ENCODE measurements around the gene ALPK1.
"Not testable (repeated sequence)": the region's sequence is repeated elsewhere in the genome, so short reads cannot be mapped to it uniquely, and the experiment has no call there.

The ALPK1 gene

DNA sequence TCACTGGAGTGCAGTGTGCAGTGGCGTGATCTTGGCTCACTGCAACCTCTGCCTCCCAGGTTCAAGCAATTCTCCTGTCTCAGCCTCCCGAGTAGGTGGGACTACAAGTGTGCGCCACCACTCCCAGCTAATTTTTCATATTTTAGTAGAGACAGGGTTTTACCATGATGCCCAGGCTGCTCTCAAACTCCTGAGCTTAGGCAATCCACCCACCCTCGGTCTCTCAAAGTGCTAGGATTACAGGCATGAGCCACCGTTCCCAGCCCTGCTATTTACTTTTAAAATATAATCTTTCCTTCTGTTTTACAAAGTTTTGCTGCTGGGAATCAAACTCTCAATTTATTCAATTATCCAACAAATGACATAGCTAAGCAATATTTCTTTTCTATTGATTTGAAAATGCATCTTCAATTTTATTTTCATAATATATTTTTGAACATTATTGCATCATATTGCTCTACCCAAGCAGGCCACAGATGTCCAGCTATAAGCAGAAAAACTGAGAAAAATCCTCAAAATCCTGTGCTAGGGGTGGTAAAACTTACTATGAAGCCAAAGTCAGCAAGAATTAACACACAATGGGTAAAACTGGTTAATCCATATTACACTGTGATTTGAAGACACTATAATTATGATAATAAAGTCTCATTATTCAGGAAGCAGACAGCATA, 16.6 kb upstream of the ALPK1 start:
- no peak overlapping the region for H3K9ac ChIP-seq (ENCODE audit: low read length)
- H3K79me2 ChIP-seq (ENCODE audit: low read length), result peaks cover 98% of the 10 kb centered on the region
- no peaks in the 10 kb centered on the region for H3K27me3 ChIP-seq (replicated peaks; ENCODE audit: insufficient read depth, low read length)
- peaks cover 41% of the 10 kb centered on the region for H3K4me1 ChIP-seq (ENCODE audit: low read length)
- DNase-seq, result no peak
- H2AFZ ChIP-seq (ENCODE audit: low read length), result no peak overlapping the region
- H3K4me3 ChIP-seq (ENCODE audit: low read length), result peak overlapping the region; percentile 62
- H3K4me2 ChIP-seq (ENCODE audit: low read depth, low read length), result peak overlapping the region; percentile 96; the same call in 1 of the 2 replicates
- H3K9me3 ChIP-seq (replicated peaks; ENCODE audit: insufficient read depth, low read length), result no peaks in the 10 kb centered on the region
- H3K27ac ChIP-seq (ENCODE audit: low read length), result peak overlapping the region; percentile 64; the same call in 1 of the 2 replicates
- no peak for TF ChIP-seq EZH2 (optimal IDR thresholded peaks at IDR 0.05; ENCODE audit: low read depth, low read length)
- TF ChIP-seq, protein P1, sequence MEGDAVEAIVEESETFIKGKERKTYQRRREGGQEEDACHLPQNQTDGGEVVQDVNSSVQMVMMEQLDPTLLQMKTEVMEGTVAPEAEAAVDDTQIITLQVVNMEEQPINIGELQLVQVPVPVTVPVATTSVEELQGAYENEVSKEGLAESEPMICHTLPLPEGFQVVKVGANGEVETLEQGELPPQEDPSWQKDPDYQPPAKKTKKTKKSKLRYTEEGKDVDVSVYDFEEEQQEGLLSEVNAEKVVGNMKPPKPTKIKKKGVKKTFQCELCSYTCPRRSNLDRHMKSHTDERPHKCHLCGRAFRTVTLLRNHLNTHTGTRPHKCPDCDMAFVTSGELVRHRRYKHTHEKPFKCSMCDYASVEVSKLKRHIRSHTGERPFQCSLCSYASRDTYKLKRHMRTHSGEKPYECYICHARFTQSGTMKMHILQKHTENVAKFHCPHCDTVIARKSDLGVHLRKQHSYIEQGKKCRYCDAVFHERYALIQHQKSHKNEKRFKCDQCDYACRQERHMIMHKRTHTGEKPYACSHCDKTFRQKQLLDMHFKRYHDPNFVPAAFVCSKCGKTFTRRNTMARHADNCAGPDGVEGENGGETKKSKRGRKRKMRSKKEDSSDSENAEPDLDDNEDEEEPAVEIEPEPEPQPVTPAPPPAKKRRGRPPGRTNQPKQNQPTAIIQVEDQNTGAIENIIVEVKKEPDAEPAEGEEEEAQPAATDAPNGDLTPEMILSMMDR (IDR thresholded peaks at IDR 0.05; ENCODE audit: low read length), result no peak
- TF ChIP-seq EZH2phosphoT487 (IDR thresholded peaks at IDR 0.05; ENCODE audit: low read length), result no peak
- H3K9me2 ChIP-seq (replicated peaks; ENCODE audit: insufficient read depth, low read length), result no peaks in the 10 kb centered on the region
- no peaks in the 10 kb centered on the region; the same call in none of the 2 replicates for H4K20me1 ChIP-seq (ENCODE audit: insufficient read depth, low read length)
- peaks cover 47% of the 10 kb centered on the region for H3F3A ChIP-seq (ENCODE audit: insufficient read depth, low read length)
- peaks cover 8% of the 10 kb centered on the region; the same call in 1 of the 2 replicates for H3K36me3 ChIP-seq (replicated peaks; ENCODE audit: insufficient read depth, low read length)

DNA sequence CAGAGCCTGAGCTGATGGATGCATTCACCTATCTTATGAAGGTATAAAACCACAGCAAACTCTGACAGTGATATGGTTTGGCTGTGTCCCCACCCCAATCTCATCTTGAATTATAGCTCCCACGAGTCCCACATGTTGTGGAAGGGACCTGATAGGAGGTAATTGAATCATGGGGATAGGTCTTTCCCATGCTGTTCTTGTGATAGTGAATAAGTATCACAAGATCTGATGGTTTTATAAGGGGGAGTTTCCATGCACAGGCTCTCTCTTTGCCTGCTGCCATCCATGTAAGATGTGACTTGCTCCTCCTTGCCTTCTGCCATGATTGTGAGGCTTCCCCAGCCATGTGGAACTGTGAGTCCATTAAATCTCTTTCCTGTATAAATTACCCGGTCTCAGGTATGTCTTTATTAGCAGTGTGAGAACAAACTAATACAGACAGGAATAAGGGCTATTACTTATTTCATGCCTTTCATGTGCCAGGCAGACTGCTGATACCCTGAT, 15.2 kb upstream of the ALPK1 start:
- H3K9me3 ChIP-seq (replicated peaks; ENCODE audit: insufficient read depth, low read length); H3K27ac ChIP-seq (ENCODE audit: low read length); H4K20me1 ChIP-seq (ENCODE audit: insufficient read depth, low read length); H3K27me3 ChIP-seq (replicated peaks; ENCODE audit: insufficient read depth, low read length); H3K9ac ChIP-seq (ENCODE audit: low read length); H3K4me3 ChIP-seq (ENCODE audit: low read length); H2AFZ ChIP-seq (ENCODE audit: low read length); DNase-seq; H3K36me3 ChIP-seq (replicated peaks; ENCODE audit: insufficient read depth, low read length); H3K9me2 ChIP-seq (replicated peaks; ENCODE audit: insufficient read depth, low read length): not testable (repeated sequence)
- H3F3A ChIP-seq (ENCODE audit: insufficient read depth, low read length), result peaks cover 49% of the 10 kb centered on the region
- peaks cover 41% of the 10 kb centered on the region for H3K4me1 ChIP-seq (ENCODE audit: low read length)
- peak overlapping the region; percentile 96; the same call in 1 of the 2 replicates for H3K4me2 ChIP-seq (ENCODE audit: low read depth, low read length)
- H3K79me2 ChIP-seq (ENCODE audit: low read length), result peaks cover 96% of the 10 kb centered on the region

DNA sequence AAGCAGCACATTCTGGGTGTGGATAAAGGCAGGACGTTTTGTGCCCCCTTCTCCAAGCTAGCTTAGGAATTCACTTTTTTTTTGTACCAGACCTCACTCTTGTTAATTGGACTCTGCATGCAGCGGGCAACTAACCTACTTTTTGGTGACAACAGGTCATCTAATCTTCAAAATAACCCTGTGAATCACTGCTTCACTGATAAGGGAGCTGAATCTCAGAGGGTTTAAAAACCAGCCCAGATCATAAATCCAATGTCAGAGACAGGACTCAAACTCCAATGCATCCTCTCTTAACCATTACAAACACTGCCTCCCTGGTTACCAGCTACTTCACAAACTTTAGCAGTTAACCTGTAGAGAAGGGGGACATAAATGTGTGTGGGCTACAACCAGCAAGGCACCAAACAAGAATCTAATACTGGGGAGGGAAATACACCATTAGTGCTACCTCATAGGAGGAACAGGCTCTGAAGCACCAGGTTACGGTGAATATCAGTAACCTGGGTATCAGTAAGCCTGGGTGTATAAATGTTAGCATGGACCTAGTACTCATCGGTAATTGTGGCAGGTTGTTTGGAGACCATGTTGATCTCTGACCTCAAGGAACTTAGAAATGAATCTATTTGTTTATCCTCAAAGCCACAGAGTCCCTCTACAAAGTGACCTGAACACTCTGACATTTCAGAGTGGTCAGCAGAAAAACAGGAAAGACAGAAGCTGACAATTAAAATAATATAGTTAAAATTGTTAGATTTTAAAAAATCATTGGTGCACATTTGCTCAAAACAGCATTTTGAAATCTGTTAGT, 14.1 kb upstream of the ALPK1 start:
- TF ChIP-seq, protein P1 (IDR thresholded peaks at IDR 0.05; ENCODE audit: low read length), result no peak
- no peak for TF ChIP-seq EZH2 (optimal IDR thresholded peaks at IDR 0.05; ENCODE audit: low read depth, low read length)
- H3K4me3 ChIP-seq (ENCODE audit: low read length), result peak overlapping the region; percentile 81; the same call in 1 of the 2 replicates
- H3K27me3 ChIP-seq (replicated peaks; ENCODE audit: insufficient read depth, low read length), result no peaks in the 10 kb centered on the region
- H3K36me3 ChIP-seq (replicated peaks; ENCODE audit: insufficient read depth, low read length), result no peaks in the 10 kb centered on the region; the same call in 1 of the 2 replicates
- H3K9me3 ChIP-seq (replicated peaks; ENCODE audit: insufficient read depth, low read length), result no peaks in the 10 kb centered on the region
- H3K9ac ChIP-seq (ENCODE audit: low read length), result no peak overlapping the region
- H3K4me1 ChIP-seq (ENCODE audit: low read length), result peaks cover 48% of the 10 kb centered on the region
- no peaks in the 10 kb centered on the region for H3K9me2 ChIP-seq (replicated peaks; ENCODE audit: insufficient read depth, low read length)
- H3K27ac ChIP-seq (ENCODE audit: low read length), result no peak overlapping the region
- no peaks in the 10 kb centered on the region; the same call in 1 of the 2 replicates for H4K20me1 ChIP-seq (ENCODE audit: insufficient read depth, low read length)
- H3K79me2 ChIP-seq (ENCODE audit: low read length), result peaks cover 85% of the 10 kb centered on the region
- H3F3A ChIP-seq (ENCODE audit: insufficient read depth, low read length), result peaks cover 57% of the 10 kb centered on the region
- no peak for DNase-seq
- H3K4me2 ChIP-seq (ENCODE audit: low read depth, low read length), result peak overlapping the region; percentile 82
- no peak overlapping the region for H2AFZ ChIP-seq (ENCODE audit: low read length)
